Measurements from ENCODE around the gene OLFM2. TPM values are rescaled to one million over a fixed set of nuclear protein-coding genes. Genes with fewer than 3 reads are reported as not detected.

Gene OLFM2
- total and polyA plus RNA-seq, 9 of the 15 experiments (the other 6 are each of a cell fraction or from before 2014, with no cell fraction given), result 0.10 to 0.33 (median 0.23) TPM; not detected in 4

DNA sequence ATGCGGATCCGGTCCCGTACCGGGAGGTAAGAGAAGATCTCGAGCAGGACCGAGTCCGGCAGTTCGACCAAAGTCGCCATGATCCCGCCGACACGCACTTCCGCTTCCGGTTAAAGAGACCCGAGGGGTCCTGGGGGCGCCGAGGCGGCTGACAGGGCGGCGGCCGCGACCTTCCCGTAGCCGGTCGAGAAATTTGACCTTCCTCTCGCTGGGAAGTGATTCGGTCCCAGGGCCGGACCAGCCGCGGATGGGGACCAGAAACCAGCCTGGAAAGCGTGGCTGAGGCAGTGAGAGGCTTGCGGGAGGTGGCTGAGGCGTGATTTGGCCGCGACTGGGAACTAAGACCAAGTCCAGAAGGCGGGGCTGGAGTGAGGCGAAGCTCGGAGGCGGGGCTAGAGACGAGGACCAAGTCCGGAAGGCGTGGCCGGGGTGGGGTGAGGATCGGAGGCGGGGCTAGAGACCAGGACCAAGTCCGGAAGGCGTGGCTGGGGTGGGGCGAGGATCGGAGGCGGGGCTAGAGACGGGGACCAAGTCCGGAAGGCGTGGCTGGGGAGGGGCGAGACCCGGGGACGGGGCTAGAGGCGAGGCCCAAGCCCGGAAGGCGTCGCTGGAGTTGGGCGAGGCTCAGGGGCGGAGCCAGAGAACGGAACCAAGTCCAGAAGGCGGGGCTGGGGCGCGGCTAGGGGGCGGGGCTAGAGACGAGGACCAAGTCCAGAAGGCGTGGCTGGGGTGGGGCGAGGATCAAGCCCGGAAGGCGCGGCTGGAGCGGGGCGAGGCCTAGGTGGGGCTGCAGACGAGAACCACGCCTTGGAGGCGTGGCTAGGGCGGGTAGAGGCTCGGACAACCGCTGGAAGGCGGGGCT is 117.3 kb downstream of the OLFM2 start, which contains the start of gene FBXL12 (continued):
- TF ChIP-seq FOXA3 (CRISPR knock-in tag; conservative IDR thresholded peaks at IDR 0.05 in 1 of 2, IDR thresholded peaks at IDR 0.05 in 1 of 2) (no peak), BHLHE40 (IDR thresholded peaks at IDR 0.05; ENCODE audit: low read length) (no peak), MYBL2 (IDR thresholded peaks at IDR 0.05; ENCODE audit: low read depth) (no peak), MYBL2 (CRISPR knock-in tag; IDR thresholded peaks at IDR 0.05; ENCODE audit: borderline replicate concordance) (no peak), ILK (tag; IDR thresholded peaks at IDR 0.05; ENCODE audit: borderline replicate concordance, low read depth) (no peak), ARHGAP35 (IDR thresholded peaks at IDR 0.05; ENCODE audit: partially characterized antibody) (no peak), ZNF197 (CRISPR knock-in tag; IDR thresholded peaks at IDR 0.05; ENCODE audit: low read depth) (no peak), GABPA (tag; conservative IDR thresholded peaks at IDR 0.05; ENCODE audit: low read depth) (peak; percentile 97), TCFL5 (CRISPR knock-in tag; conservative IDR thresholded peaks at IDR 0.05) (no peak), ZNF696 (CRISPR knock-in tag; conservative IDR thresholded peaks at IDR 0.05) (no peak), GTF2F1 (IDR thresholded peaks at IDR 0.05; ENCODE audit: low read depth, low read length) (no peak), COPS2 (conservative IDR thresholded peaks at IDR 0.05) (no peak), GATAD2A (IDR thresholded peaks at IDR 0.05) (peak; percentile 87; the same call in 1 of the 2 replicates), EP400 (IDR thresholded peaks at IDR 0.05) (peak; percentile 94), SMARCA4 (IDR thresholded peaks at IDR 0.05) (no peak)
- TF ChIP-seq, protein P1, sequence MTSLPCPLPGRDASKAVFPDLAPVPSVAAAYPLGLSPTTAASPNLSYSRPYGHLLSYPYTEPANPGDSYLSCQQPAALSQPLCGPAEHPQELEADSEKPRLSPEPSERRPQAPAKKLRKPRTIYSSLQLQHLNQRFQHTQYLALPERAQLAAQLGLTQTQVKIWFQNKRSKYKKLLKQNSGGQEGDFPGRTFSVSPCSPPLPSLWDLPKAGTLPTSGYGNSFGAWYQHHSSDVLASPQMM (CRISPR knock-in tag; IDR thresholded peaks at IDR 0.05), result no peak
- TF ChIP-seq, protein P2, sequence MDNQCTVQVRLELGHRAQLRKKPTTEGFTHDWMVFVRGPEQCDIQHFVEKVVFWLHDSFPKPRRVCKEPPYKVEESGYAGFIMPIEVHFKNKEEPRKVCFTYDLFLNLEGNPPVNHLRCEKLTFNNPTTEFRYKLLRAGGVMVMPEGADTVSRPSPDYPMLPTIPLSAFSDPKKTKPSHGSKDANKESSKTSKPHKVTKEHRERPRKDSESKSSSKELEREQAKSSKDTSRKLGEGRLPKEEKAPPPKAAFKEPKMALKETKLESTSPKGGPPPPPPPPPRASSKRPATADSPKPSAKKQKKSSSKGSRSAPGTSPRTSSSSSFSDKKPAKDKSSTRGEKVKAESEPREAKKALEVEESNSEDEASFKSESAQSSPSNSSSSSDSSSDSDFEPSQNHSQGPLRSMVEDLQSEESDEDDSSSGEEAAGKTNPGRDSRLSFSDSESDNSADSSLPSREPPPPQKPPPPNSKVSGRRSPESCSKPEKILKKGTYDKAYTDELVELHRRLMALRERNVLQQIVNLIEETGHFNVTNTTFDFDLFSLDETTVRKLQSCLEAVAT (IDR thresholded peaks at IDR 0.05), result no peak
- TF ChIP-seq, protein P3, sequence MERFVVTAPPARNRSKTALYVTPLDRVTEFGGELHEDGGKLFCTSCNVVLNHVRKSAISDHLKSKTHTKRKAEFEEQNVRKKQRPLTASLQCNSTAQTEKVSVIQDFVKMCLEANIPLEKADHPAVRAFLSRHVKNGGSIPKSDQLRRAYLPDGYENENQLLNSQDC (CRISPR knock-in tag; IDR thresholded peaks at IDR 0.05), result no peak
- TF ChIP-seq, protein P4, sequence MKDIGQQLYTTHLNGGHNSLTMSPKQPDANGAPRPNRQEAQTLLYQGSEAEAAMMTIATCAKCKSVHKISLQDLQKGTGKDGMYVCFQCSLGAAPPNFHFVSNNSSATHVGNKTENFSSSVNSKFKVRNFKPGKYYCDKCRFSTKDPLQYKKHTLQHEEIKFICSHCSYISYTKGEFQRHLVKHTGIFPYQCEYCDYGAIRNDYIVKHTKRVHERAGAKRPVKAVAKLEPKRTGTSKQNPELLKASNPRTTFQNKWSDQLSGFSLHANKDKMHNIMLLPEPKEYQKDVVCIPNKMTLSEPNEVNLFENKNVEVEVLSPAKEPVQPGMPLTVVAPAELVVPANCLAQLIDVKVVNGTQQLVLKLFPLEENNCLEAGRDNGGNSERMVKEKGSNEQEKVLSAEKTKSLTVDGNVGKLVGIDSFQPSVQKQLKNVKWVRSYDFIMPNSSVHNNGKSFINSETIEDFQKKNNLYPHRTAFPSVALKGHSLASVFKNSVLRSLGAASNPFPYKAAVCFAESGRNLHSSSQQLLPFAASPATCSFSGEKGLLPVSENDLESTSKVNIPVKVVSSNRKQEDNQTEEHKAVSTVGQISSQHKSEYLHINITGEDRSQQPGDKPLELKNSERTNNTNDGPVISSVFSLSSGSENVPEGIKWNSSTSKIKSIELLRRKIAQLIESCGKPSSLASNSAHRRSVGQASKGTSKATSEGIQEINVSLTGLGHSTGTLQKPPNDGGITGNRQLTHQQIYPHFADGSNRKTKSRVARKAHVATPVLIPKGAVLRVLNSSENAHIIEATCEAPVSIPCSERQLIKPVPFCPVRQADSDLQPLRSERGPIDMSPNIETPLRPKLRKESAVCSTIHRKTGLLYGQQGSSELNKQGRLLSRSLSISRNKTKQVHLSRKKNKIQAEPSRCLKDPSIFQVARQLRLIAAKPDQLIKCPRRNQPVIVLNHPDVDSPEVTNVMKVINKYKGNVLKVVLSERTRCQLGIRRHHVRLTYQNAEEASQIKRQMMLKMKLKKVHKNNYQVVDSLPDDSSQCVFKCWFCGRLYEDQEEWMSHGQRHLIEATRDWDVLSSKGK (CRISPR knock-in tag; IDR thresholded peaks at IDR 0.05), result no peak
- TF ChIP-seq, protein P5, sequence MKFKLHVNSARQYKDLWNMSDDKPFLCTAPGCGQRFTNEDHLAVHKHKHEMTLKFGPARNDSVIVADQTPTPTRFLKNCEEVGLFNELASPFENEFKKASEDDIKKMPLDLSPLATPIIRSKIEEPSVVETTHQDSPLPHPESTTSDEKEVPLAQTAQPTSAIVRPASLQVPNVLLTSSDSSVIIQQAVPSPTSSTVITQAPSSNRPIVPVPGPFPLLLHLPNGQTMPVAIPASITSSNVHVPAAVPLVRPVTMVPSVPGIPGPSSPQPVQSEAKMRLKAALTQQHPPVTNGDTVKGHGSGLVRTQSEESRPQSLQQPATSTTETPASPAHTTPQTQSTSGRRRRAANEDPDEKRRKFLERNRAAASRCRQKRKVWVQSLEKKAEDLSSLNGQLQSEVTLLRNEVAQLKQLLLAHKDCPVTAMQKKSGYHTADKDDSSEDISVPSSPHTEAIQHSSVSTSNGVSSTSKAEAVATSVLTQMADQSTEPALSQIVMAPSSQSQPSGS (CRISPR knock-in tag; IDR thresholded peaks at IDR 0.05), result no peak
